HG03066 (cell line): Measurements from ENCODE around the gene NBPF9.
A peak's percentile ranks its signal among the peaks of the same experiment; 100 is the strongest.
"Not testable (repeated sequence)": the region's sequence is repeated elsewhere in the genome, so short reads cannot be mapped to it uniquely, and the experiment has no call there.

Source experiments
- ATAC-seq: cut with Tn5 transposase; IDR thresholded peaks from one replicate; pipeline ENCODE4 v1.9.1; 2021; ENCODE audit warnings: low read depth; ENCODE audit not compliant: unreplicated experiment

Gene NBPF9

GRCh38 chr1:149103109-149104081 is at the start of gene NBPF9:
NBPF9 (minus strand) TSS chr1:149103551; CDS start chr1:149082139, 21,412 bp downstream.
- ATAC-seq = peak; percentile 92

GRCh38 chr1:149149909-149150308 is 46.6 kb upstream of the NBPF9 start:
- ATAC-seq = not testable (repeated sequence)

- ATAC-seq = not testable (repeated sequence)
Observed at GRCh38 chr1:149137585-149137984, 34.2 kb upstream of the NBPF9 start.

- not testable (repeated sequence) for ATAC-seq
Observed at GRCh38 chr1:149130938-149131337, 27.6 kb upstream of the NBPF9 start.

GRCh38 chr1:149129245-149129644 is 25.9 kb upstream of the NBPF9 start:
- ATAC-seq = not testable (repeated sequence)

GRCh38 chr1:149126555-149127145 is 23.3 kb upstream of the NBPF9 start:
- not testable (repeated sequence) for ATAC-seq

- ATAC-seq = not testable (repeated sequence)
Observed at GRCh38 chr1:149123948-149124926, 20.9 kb upstream of the NBPF9 start.

- not testable (repeated sequence) for ATAC-seq
Observed at GRCh38 chr1:149112828-149113227, 9.5 kb upstream of the NBPF9 start.

GRCh38 chr1:149110343-149110742 is 7.0 kb upstream of the NBPF9 start:
- ATAC-seq = not testable (repeated sequence)

- peak; percentile 30 for ATAC-seq
Observed at GRCh38 chr1:149102574-149102973, 777 bp downstream of the NBPF9 start.

- ATAC-seq = not testable (repeated sequence)
Observed at GRCh38 chr1:149098276-149098675, 5.1 kb downstream of the NBPF9 start.

- ATAC-seq = not testable (repeated sequence)
Observed at GRCh38 chr1:149093155-149093554, 10.2 kb downstream of the NBPF9 start.

- ATAC-seq = not testable (repeated sequence)
Observed at GRCh38 chr1:149075505-149076127, 27.7 kb downstream of the NBPF9 start.

GRCh38 chr1:149064611-149065010 is 38.7 kb downstream of the NBPF9 start:
- not testable (repeated sequence) for ATAC-seq

- ATAC-seq = not testable (repeated sequence)
Observed at GRCh38 chr1:149043056-149043455, 60.3 kb downstream of the NBPF9 start.

GRCh38 chr1:149033916-149034315 is 69.4 kb downstream of the NBPF9 start:
- ATAC-seq = not testable (repeated sequence)

GRCh38 chr1:149024327-149024726 is 79.0 kb downstream of the NBPF9 start:
- not testable (repeated sequence) for ATAC-seq

- ATAC-seq = not testable (repeated sequence)
Observed at GRCh38 chr1:149018577-149018976, 84.8 kb downstream of the NBPF9 start.

- not testable (repeated sequence) for ATAC-seq
Observed at GRCh38 chr1:149016626-149017025, 86.7 kb downstream of the NBPF9 start.

GRCh38 chr1:149015522-149015921 is 87.8 kb downstream of the NBPF9 start:
- ATAC-seq = not testable (repeated sequence)
